Left kidney (tissue), 2 donors: Measurements from ENCODE around the gene MEIS3. TPM values are rescaled to one million over a fixed set of nuclear protein-coding genes. Genes with fewer than 3 reads are reported as not detected.
"Not testable (repeated sequence)": the region's sequence is repeated elsewhere in the genome, so short reads cannot be mapped to it uniquely, and the experiment has no call there.

Experiments used
- DNase-seq: peaks from one replicate; pipeline ENCODE4 v3.0.0-alpha.2; 2013
- polyA plus RNA-seq: library from polyadenylated mRNA; unstranded; fragments of 120-200 nt; gene quantifications from one replicate; pipeline ENCODE4 v1.2.1, GENCODE V29; 2013; ENCODE audit not compliant: insufficient read length

MEIS3 gene
- polyA plus RNA-seq, 1 donor = 21.2 TPM

- no peak for DNase-seq
These were observed 2.1 kb downstream of the MEIS3 start for GRCh38 chr19:47417107-47417745.

GRCh38 chr19:47416643-47416985 is 2.7 kb downstream of the MEIS3 start:
- DNase-seq = no peak

- DNase-seq = no peak
These were observed 3.2 kb downstream of the MEIS3 start for GRCh38 chr19:47415953-47416642.

- DNase-seq = no peak
These were observed 4.9 kb downstream of the MEIS3 start for GRCh38 chr19:47414469-47414868.

GRCh38 chr19:47413941-47414340 is 5.4 kb downstream of the MEIS3 start:
- no peak for DNase-seq

GRCh38 chr19:47411696-47412095 is 7.6 kb downstream of the MEIS3 start:
- not testable (repeated sequence) for DNase-seq

- no peak for DNase-seq
These were observed 8.2 kb downstream of the MEIS3 start for GRCh38 chr19:47411101-47411500.

GRCh38 chr19:47408156-47408938 is 11.0 kb downstream of the MEIS3 start:
- no peak for DNase-seq

GRCh38 chr19:47407417-47407774 is 11.9 kb downstream of the MEIS3 start:
- DNase-seq = no peak

GRCh38 chr19:47406711-47407416 is 12.5 kb downstream of the MEIS3 start:
- peak; percentile 37 for DNase-seq

GRCh38 chr19:47405854-47406417 is 13.4 kb downstream of the MEIS3 start:
- no peak for DNase-seq

- no peak for DNase-seq
These were observed 14.2 kb downstream of the MEIS3 start for GRCh38 chr19:47405197-47405550.

- no peak for DNase-seq
These were observed 14.8 kb downstream of the MEIS3 start for GRCh38 chr19:47404334-47405196.

- no peak for DNase-seq
These were observed 16.8 kb downstream of the MEIS3 start for GRCh38 chr19:47402504-47402903.

- DNase-seq = no peak
These were observed 20.4 kb downstream of the MEIS3 start for GRCh38 chr19:47398707-47399597.

- DNase-seq = peak; percentile 43
These were observed 27.7 kb downstream of the MEIS3 start for GRCh38 chr19:47391510-47392223.

GRCh38 chr19:47390533-47391488 is 28.5 kb downstream of the MEIS3 start:
- DNase-seq = no peak

GRCh38 chr19:47389150-47389556 is 30.2 kb downstream of the MEIS3 start:
- no peak for DNase-seq
